ENCODE measurements around the gene SPAG8.

DNA sequence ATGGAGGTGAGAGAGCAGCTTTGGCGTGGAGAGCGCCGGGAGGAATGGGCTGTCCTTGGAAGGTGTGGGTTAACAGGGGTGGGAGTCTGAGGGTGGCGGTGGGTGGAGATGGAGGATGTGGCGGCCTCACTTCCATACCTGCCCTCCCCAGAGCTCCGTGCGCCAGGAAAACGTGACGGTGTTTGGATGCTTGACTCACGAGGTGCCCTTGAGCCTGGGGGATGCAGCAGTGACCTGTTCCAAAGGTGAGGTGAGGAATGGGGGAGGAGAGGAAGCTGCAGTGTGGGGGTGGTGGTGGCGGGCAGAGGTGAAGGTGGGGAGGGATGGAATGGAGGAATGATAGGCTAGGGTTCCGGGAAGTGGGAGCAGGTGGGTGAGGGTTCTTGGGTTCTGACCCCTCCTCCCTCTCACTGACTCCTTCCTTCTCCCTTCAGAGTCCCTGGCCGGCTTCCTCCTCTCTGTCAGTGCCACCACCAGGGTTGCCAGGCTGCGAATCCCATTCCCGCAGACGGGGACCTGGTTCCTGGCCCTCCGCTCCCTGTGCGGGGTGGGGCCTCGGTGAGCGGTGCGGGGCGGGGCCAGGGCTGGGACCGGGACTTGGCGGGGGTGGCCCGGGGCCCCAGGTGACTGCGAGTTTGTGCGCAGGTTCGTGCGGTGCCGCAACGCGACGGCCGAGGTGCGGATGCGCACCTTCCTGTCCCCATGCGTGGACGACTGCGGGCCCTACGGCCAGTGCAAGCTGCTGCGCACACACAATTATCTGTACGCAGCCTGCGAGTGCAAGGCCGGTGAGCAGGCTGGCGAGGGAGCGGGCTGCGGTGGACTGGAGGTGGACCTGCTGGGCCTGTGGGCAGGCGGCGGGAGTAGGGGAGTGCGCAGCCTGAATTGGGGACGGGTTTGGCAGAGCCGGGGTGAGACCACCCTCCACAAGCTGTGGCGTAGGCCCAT is 34.0 kb upstream of the SPAG8 start:
- TF ChIP-seq POLR2A (IDR thresholded peaks at IDR 0.05; ENCODE audit: low read length) (no peak), ESRRA (IDR thresholded peaks at IDR 0.05; ENCODE audit: borderline replicate concordance, low read length) (no peak), ZFP36 (IDR thresholded peaks at IDR 0.05; ENCODE audit: borderline replicate concordance, partially characterized antibody) (no peak), SMC3 (IDR thresholded peaks at IDR 0.05) (no peak), JUNB (IDR thresholded peaks at IDR 0.05) (no peak), RCOR1 (IDR thresholded peaks at IDR 0.05; ENCODE audit: low read depth, low read length) (no peak), MAFK (IDR thresholded peaks at IDR 0.05; ENCODE audit: partially characterized antibody) (no peak), CEBPB (IDR thresholded peaks at IDR 0.05) (no peak)
- TF ChIP-seq, protein P1, sequence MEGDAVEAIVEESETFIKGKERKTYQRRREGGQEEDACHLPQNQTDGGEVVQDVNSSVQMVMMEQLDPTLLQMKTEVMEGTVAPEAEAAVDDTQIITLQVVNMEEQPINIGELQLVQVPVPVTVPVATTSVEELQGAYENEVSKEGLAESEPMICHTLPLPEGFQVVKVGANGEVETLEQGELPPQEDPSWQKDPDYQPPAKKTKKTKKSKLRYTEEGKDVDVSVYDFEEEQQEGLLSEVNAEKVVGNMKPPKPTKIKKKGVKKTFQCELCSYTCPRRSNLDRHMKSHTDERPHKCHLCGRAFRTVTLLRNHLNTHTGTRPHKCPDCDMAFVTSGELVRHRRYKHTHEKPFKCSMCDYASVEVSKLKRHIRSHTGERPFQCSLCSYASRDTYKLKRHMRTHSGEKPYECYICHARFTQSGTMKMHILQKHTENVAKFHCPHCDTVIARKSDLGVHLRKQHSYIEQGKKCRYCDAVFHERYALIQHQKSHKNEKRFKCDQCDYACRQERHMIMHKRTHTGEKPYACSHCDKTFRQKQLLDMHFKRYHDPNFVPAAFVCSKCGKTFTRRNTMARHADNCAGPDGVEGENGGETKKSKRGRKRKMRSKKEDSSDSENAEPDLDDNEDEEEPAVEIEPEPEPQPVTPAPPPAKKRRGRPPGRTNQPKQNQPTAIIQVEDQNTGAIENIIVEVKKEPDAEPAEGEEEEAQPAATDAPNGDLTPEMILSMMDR (IDR thresholded peaks at IDR 0.05), result no peak
- TF ChIP-seq, protein P2, sequence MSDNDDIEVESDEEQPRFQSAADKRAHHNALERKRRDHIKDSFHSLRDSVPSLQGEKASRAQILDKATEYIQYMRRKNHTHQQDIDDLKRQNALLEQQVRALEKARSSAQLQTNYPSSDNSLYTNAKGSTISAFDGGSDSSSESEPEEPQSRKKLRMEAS (IDR thresholded peaks at IDR 0.05), result no peak
- TF ChIP-seq, protein P3, sequence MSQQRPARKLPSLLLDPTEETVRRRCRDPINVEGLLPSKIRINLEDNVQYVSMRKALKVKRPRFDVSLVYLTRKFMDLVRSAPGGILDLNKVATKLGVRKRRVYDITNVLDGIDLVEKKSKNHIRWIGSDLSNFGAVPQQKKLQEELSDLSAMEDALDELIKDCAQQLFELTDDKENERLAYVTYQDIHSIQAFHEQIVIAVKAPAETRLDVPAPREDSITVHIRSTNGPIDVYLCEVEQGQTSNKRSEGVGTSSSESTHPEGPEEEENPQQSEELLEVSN (IDR thresholded peaks at IDR 0.05; ENCODE audit: borderline replicate concordance, low read depth), result no peak
- TF ChIP-seq, protein P4, sequence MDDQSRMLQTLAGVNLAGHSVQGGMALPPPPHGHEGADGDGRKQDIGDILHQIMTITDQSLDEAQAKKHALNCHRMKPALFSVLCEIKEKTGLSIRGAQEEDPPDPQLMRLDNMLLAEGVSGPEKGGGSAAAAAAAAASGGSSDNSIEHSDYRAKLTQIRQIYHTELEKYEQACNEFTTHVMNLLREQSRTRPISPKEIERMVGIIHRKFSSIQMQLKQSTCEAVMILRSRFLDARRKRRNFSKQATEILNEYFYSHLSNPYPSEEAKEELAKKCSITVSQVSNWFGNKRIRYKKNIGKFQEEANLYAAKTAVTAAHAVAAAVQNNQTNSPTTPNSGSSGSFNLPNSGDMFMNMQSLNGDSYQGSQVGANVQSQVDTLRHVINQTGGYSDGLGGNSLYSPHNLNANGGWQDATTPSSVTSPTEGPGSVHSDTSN (IDR thresholded peaks at IDR 0.05), result no peak
